NT2/D1 (cell line): ENCODE measurements around the gene GADD45B.
"Not testable (repeated sequence)": the region's sequence is repeated elsewhere in the genome, so short reads cannot be mapped to it uniquely, and the experiment has no call there.

Source experiments
- DNase-seq: peaks from one replicate; pipeline ENCODE4 v3.0.0-alpha.2; 2011; ENCODE audit warnings: low read depth, low spot score
- H3K27me3 ChIP-seq: 2 replicates; pipeline ENCODE4 v1.6.0; 2011; ENCODE audit warnings: mild to moderate bottlenecking; ENCODE audit not compliant: insufficient read length, insufficient read depth
- H3K36me3 ChIP-seq: 2 replicates; pipeline ENCODE4 v1.6.1; 2011; ENCODE audit warnings: mild to moderate bottlenecking, low read length, mixed read lengths; ENCODE audit not compliant: insufficient read depth, insufficient read length
- H3K4me1 ChIP-seq: 2 replicates; pipeline ENCODE4 v1.5.1; 2011; ENCODE audit not compliant: insufficient read depth, insufficient read length
- H3K4me3 ChIP-seq: 2 replicates; pipeline ENCODE4 v1.5.1; 2011; ENCODE audit warnings: low read depth; ENCODE audit not compliant: insufficient read length
- H3K9ac ChIP-seq: 2 replicates; pipeline ENCODE4 v1.6.0; 2011; ENCODE audit warnings: low read depth; ENCODE audit not compliant: insufficient read length
- H3K9me3 ChIP-seq: 2 replicates; pipeline ENCODE4 v1.5.1; 2011; ENCODE audit warnings: mild to moderate bottlenecking, low read length; ENCODE audit not compliant: insufficient read depth
- SUZ12 ChIP-seq: IDR thresholded peaks from 2 replicates; pipeline ENCODE4 v1.6.1; 2011; ENCODE audit not compliant: insufficient read length, insufficient read depth; ENCODE audit errors: extremely low read depth
- YY1 ChIP-seq: IDR thresholded peaks from 2 replicates; pipeline ENCODE4 v1.6.1; 2011; ENCODE audit not compliant: insufficient read length, insufficient read depth
- ZNF274 ChIP-seq: IDR thresholded peaks from 2 replicates; pipeline ENCODE4 v1.6.1; 2011; ENCODE audit warnings: mild to moderate bottlenecking, low read depth, low read length

GADD45B gene

GRCh38 chr19:2491130-2491801, 15.3 kb downstream of the GADD45B start:
- no peaks in the 10 kb centered on the region for H3K36me3 ChIP-seq
- peaks cover 9% of the 10 kb centered on the region for H3K27me3 ChIP-seq
- H3K9me3 ChIP-seq, result no peaks in the 10 kb centered on the region
- DNase-seq, result no peak
- TF ChIP-seq ZNF274 (no peak), SUZ12 (no peak), YY1 (no peak)
- H3K9ac ChIP-seq, result no peak overlapping the region
- H3K4me1 ChIP-seq, result peaks cover 18% of the 10 kb centered on the region
- no peak overlapping the region for H3K4me3 ChIP-seq

GRCh38 chr19:2492870-2493269, 16.9 kb downstream of the GADD45B start:
- Histone ChIP-seq H3K4me1 (peaks cover 18% of the 10 kb centered on the region), H3K9me3 (peaks cover 6% of the 10 kb centered on the region; the same call in 1 of the 2 replicates), H3K36me3 (no peaks in the 10 kb centered on the region), H3K4me3 (no peak overlapping the region), H3K9ac (no peak overlapping the region), H3K27me3 (peaks cover 9% of the 10 kb centered on the region)
- DNase-seq, result no peak
- TF ChIP-seq ZNF274 (no peak), YY1 (no peak), SUZ12 (no peak)

DNA sequence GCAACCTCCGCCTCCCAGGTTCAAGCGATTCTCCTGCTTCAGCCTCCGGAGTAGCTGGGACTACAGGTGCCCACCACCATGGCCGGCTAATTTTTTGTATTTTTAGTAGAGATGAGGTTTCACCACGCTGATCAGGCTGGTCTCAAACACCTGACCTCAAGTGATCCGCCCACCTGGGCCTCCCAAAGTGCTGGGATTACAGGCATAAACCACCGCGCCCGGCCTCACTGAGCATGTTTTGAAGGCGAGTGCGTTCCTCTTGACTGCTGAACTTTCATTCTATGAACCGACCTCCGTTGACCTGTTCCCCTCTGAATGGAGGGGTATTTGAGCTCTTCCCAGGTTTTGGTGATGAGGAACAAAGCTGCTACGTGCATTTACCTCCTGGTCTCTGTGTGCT, 17.5 kb downstream of the GADD45B start:
- DNase-seq, H3K9ac ChIP-seq, H3K9me3 ChIP-seq, H3K36me3 ChIP-seq, H3K27me3 ChIP-seq, H3K4me3 ChIP-seq: not testable (repeated sequence)
- peaks cover 18% of the 10 kb centered on the region for H3K4me1 ChIP-seq

DNA sequence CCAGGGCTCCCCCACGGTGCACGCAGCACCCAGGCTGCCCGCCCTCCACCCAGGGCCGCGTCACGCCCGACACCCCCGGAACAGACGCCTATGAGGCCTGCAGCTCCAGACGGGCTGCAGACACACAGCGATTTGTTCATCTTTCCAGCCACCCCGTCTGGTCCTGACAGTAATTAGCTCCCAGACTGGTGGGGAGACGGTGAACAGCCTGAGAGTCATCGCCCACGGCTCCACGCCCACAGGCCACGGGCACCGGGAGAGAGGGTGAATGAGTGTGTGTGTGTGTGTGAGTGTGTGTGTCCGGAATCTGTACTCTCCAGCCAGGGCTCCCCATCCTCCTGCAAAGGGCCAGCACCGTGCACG, 18.1 kb downstream of the GADD45B start:
- H3K27me3 ChIP-seq, result peaks cover 9% of the 10 kb centered on the region
- no peak for DNase-seq
- no peaks in the 10 kb centered on the region for H3K36me3 ChIP-seq
- TF ChIP-seq SUZ12, result no peak
- TF ChIP-seq ZNF274, result no peak
- TF ChIP-seq YY1, result no peak
- peaks cover 6% of the 10 kb centered on the region; the same call in 1 of the 2 replicates for H3K9me3 ChIP-seq
- H3K4me1 ChIP-seq, result peaks cover 18% of the 10 kb centered on the region
- H3K4me3 ChIP-seq, result peak overlapping the region; percentile 43
- H3K9ac ChIP-seq, result peak overlapping the region; percentile 72

DNA sequence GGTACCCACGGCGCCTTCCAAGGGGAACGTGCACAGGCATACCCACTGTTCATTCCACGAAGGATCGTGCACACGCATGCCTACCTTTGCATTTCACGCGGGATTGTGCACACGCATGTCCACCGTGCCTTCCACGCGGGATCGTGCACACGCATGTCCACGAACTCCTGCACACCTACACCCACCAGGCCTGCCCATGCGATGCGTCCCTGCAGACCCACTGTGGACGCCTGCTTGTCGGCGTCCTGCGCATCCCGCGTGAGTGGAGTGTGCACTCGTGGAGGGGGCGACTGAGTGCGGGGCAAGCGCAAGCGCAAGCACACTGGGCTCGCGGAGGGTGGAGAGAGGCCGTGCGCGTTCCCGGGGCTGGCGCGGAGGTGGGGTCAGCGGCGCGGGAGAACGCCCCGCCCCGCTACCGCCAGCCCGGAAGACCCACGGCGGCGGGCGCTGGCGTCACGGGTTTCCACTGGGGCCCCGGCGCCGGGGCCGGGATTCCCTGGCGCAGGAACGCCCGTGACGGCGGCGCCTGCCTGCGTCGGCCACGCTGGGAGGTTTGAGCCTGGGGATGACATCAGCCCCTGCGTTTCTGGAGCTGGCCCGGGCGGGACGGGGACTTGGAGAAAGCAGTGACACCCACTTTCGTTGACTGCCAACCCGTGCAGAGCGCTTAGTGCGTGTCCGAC, 18.7 kb downstream of the GADD45B start:
- H3K4me3 ChIP-seq, result peak overlapping the region; percentile 43
- TF ChIP-seq ZNF274 (no peak), SUZ12 (no peak), YY1 (no peak)
- no peak for DNase-seq

DNA sequence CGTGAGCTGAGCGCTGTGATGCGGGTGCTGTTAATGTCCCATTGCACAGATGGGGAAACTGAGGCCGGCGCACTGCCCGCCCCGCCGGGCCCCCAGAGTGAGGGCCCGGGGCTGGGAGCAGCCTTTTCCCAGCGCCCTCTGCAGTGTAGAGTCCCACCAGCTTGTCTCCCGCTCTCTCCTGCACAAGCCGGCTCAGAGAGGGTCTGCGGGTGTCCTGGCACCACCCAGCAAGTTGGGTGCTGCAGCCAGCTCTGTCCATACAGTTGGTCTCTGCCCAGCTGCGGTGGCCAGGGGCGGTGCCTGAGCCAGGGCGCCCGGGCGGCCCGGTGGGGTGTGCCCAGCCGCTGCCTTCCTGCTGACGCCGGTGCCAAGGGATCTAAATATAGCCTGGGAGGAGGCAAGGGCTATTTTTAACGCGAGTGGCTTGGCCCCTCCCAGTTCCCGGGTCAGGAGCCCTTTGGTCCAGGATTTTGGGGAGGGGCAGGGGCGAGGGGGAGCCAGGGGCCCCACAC, 19.3 kb downstream of the GADD45B start:
- peaks cover 9% of the 10 kb centered on the region for H3K27me3 ChIP-seq
- H3K4me1 ChIP-seq, result peaks cover 20% of the 10 kb centered on the region
- TF ChIP-seq ZNF274 (no peak), YY1 (no peak), SUZ12 (no peak)
- no peak for DNase-seq
- no peaks in the 10 kb centered on the region for H3K36me3 ChIP-seq
- peak overlapping the region; percentile 43 for H3K4me3 ChIP-seq
- peak overlapping the region; percentile 72 for H3K9ac ChIP-seq
- peaks cover 6% of the 10 kb centered on the region; the same call in 1 of the 2 replicates for H3K9me3 ChIP-seq

More for the DNA sequence above, 18.7 kb downstream of the GADD45B start:
- Histone ChIP-seq H3K9ac (peak overlapping the region; percentile 72), H3K27me3 (peaks cover 9% of the 10 kb centered on the region), H3K4me1 (peaks cover 16% of the 10 kb centered on the region), H3K9me3 (peaks cover 6% of the 10 kb centered on the region; the same call in 1 of the 2 replicates), H3K36me3 (no peaks in the 10 kb centered on the region)

DNA sequence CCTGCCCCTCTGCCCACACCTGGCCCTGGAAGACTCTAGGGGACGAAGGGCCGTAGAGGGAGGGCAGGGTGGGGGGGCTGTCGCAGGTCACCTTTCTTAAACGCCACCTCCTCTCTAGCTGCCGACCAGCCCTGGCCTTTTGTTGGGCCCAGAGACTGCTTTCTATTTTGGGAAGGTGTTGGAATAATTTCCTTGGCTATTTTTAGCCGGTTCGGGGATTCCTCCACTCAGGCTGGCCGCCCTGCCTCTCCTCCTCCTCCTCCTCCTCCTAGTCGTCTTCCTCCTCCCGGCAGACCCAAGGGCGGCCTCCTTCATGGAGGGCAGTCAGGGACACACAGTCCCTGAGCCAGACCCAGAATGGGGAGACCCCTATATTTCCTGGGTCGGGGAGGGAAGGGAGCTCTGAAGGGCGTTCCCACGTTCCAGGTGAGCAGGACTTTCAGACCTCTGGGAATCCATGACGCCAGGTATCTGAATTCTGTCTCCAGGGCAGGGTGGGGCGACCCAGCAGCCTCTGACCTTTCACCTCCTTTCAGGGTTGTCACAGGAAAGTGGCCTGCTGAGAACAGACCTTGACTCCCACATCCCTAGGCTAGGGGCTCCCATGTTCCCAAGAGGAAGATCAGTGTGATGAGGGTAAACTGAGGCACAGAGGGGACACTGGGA, 19.9 kb downstream of the GADD45B start:
- no peak overlapping the region for H3K4me3 ChIP-seq
- peaks cover 6% of the 10 kb centered on the region; the same call in 1 of the 2 replicates for H3K9me3 ChIP-seq
- H3K4me1 ChIP-seq, result peaks cover 20% of the 10 kb centered on the region
- peaks cover 9% of the 10 kb centered on the region for H3K27me3 ChIP-seq
- H3K9ac ChIP-seq, result peak overlapping the region; percentile 11
- TF ChIP-seq SUZ12 (no peak), ZNF274 (no peak)
- no peak for DNase-seq
- H3K36me3 ChIP-seq, result no peaks in the 10 kb centered on the region
